ENCODE measurements around the gene IL33. TPM values are rescaled to one million over a fixed set of nuclear protein-coding genes. Genes with fewer than 3 reads are reported as not detected.
A peak's percentile ranks its signal among the peaks of the same experiment; 100 is the strongest.

Gene IL33
- total RNA-seq, 1 experiment from 2014 or later: not detected

GRCh38 chr9:6272229-6272598 lies 56.6 kb downstream of the IL33 start:
- no peak overlapping the region for H2AFZ ChIP-seq (ENCODE audit: low read length)

GRCh38 chr9:6277417-6277816 lies 61.8 kb downstream of the IL33 start:
- no peaks in the 10 kb centered on the region for H3K79me2 ChIP-seq (ENCODE audit: low read length)
- H3K4me2 ChIP-seq (ENCODE audit: low read depth, low read length, poor library complexity, severe bottlenecking): no peak overlapping the region
- DNase-seq: no peak
- no peak overlapping the region for H2AFZ ChIP-seq (ENCODE audit: low read length)
- no peaks in the 10 kb centered on the region for H3K9me2 ChIP-seq (replicated peaks; ENCODE audit: insufficient read depth, low read length)
- no peaks in the 10 kb centered on the region for H3K4me1 ChIP-seq (ENCODE audit: low read length)
- no peaks in the 10 kb centered on the region for H3K36me3 ChIP-seq (ENCODE audit: insufficient read depth, low read length)
- H3K4me3 ChIP-seq (ENCODE audit: low read length): no peak overlapping the region
- no peaks in the 10 kb centered on the region for H3K9me3 ChIP-seq (ENCODE audit: low read length)
- H3K27me3 ChIP-seq (ENCODE audit: low read length): no peaks in the 10 kb centered on the region
- no peak overlapping the region for H3K9ac ChIP-seq (ENCODE audit: low read length)
- H3K27ac ChIP-seq (ENCODE audit: low read length): no peak overlapping the region
- H4K20me1 ChIP-seq (ENCODE audit: insufficient read depth, low read depth, low read length): no peaks in the 10 kb centered on the region

More at GRCh38 chr9:6272229-6272598, 56.6 kb downstream of the IL33 start:
- no peak for DNase-seq
- no peaks in the 10 kb centered on the region for H4K20me1 ChIP-seq (ENCODE audit: insufficient read depth, low read depth, low read length)
- H3K36me3 ChIP-seq (ENCODE audit: insufficient read depth, low read length): no peaks in the 10 kb centered on the region
- H3K9me2 ChIP-seq (replicated peaks; ENCODE audit: insufficient read depth, low read length): no peaks in the 10 kb centered on the region
- H3K27ac ChIP-seq (ENCODE audit: low read length): no peak overlapping the region
- no peaks in the 10 kb centered on the region for H3K4me1 ChIP-seq (ENCODE audit: low read length)
- no peaks in the 10 kb centered on the region for H3K9me3 ChIP-seq (ENCODE audit: low read length)
- no peak overlapping the region for H3K4me2 ChIP-seq (ENCODE audit: low read depth, low read length, poor library complexity, severe bottlenecking)
- H3K4me3 ChIP-seq (ENCODE audit: low read length): no peak overlapping the region
- H3K27me3 ChIP-seq (ENCODE audit: low read length): no peaks in the 10 kb centered on the region
- no peak overlapping the region for H3K9ac ChIP-seq (ENCODE audit: low read length)
- no peaks in the 10 kb centered on the region for H3K79me2 ChIP-seq (ENCODE audit: low read length)

GRCh38 chr9:6301858-6302257 lies 86.3 kb downstream of the IL33 start:
- no peaks in the 10 kb centered on the region for H3K4me1 ChIP-seq (ENCODE audit: low read length)
- no peaks in the 10 kb centered on the region for H3K27me3 ChIP-seq (ENCODE audit: low read length)
- H2AFZ ChIP-seq (ENCODE audit: low read length): no peak overlapping the region
- H3K9ac ChIP-seq (ENCODE audit: low read length): no peak overlapping the region
- DNase-seq: no peak
- H3K27ac ChIP-seq (ENCODE audit: low read length): no peak overlapping the region
- H4K20me1 ChIP-seq (ENCODE audit: insufficient read depth, low read depth, low read length): no peaks in the 10 kb centered on the region
- H3K79me2 ChIP-seq (ENCODE audit: low read length): no peaks in the 10 kb centered on the region
- H3K4me3 ChIP-seq (ENCODE audit: low read length): no peak overlapping the region
- H3K9me3 ChIP-seq (ENCODE audit: low read length): no peaks in the 10 kb centered on the region
- no peak overlapping the region for H3K4me2 ChIP-seq (ENCODE audit: low read depth, low read length, poor library complexity, severe bottlenecking)
- H3K36me3 ChIP-seq (ENCODE audit: insufficient read depth, low read length): no peaks in the 10 kb centered on the region
- no peaks in the 10 kb centered on the region for H3K9me2 ChIP-seq (replicated peaks; ENCODE audit: insufficient read depth, low read length)

GRCh38 chr9:6302417-6302816 lies 86.8 kb downstream of the IL33 start:
- no peak overlapping the region for H3K27ac ChIP-seq (ENCODE audit: low read length)
- no peaks in the 10 kb centered on the region for H3K9me2 ChIP-seq (replicated peaks; ENCODE audit: insufficient read depth, low read length)
- H3K4me3 ChIP-seq (ENCODE audit: low read length): no peak overlapping the region
- no peak overlapping the region for H3K4me2 ChIP-seq (ENCODE audit: low read depth, low read length, poor library complexity, severe bottlenecking)
- H3K9me3 ChIP-seq (ENCODE audit: low read length): no peaks in the 10 kb centered on the region
- no peaks in the 10 kb centered on the region for H3K36me3 ChIP-seq (ENCODE audit: insufficient read depth, low read length)
- H3K27me3 ChIP-seq (ENCODE audit: low read length): no peaks in the 10 kb centered on the region
- no peaks in the 10 kb centered on the region for H4K20me1 ChIP-seq (ENCODE audit: insufficient read depth, low read depth, low read length)
- H3K9ac ChIP-seq (ENCODE audit: low read length): no peak overlapping the region
- no peaks in the 10 kb centered on the region for H3K79me2 ChIP-seq (ENCODE audit: low read length)
- H3K4me1 ChIP-seq (ENCODE audit: low read length): no peaks in the 10 kb centered on the region
- no peak for DNase-seq
- no peak overlapping the region for H2AFZ ChIP-seq (ENCODE audit: low read length)

- DNase-seq: no peak
- Histone ChIP-seq H3K4me3 (ENCODE audit: low read length) (no peak overlapping the region), H3K27me3 (ENCODE audit: low read length) (no peaks in the 10 kb centered on the region), H3K9ac (ENCODE audit: low read length) (no peak overlapping the region), H3K79me2 (ENCODE audit: low read length) (no peaks in the 10 kb centered on the region), H4K20me1 (ENCODE audit: insufficient read depth, low read depth, low read length) (no peaks in the 10 kb centered on the region), H2AFZ (ENCODE audit: low read length) (no peak overlapping the region), H3K4me1 (ENCODE audit: low read length) (no peaks in the 10 kb centered on the region), H3K27ac (ENCODE audit: low read length) (no peak overlapping the region), H3K9me2 (replicated peaks; ENCODE audit: insufficient read depth, low read length) (no peaks in the 10 kb centered on the region), H3K36me3 (ENCODE audit: insufficient read depth, low read length) (no peaks in the 10 kb centered on the region), H3K9me3 (ENCODE audit: low read length) (no peaks in the 10 kb centered on the region), H3K4me2 (ENCODE audit: low read depth, low read length, poor library complexity, severe bottlenecking) (no peak overlapping the region)
These were observed 88.6 kb downstream of the IL33 start for GRCh38 chr9:6304232-6304631.

- Histone ChIP-seq H3K4me1 (ENCODE audit: low read length) (no peaks in the 10 kb centered on the region), H3K36me3 (ENCODE audit: insufficient read depth, low read length) (no peaks in the 10 kb centered on the region), H3K4me2 (ENCODE audit: low read depth, low read length, poor library complexity, severe bottlenecking) (no peak overlapping the region), H3K27ac (ENCODE audit: low read length) (no peak overlapping the region), H3K9me2 (replicated peaks; ENCODE audit: insufficient read depth, low read length) (no peaks in the 10 kb centered on the region), H3K9ac (ENCODE audit: low read length) (no peak overlapping the region), H3K9me3 (ENCODE audit: low read length) (no peaks in the 10 kb centered on the region), H3K4me3 (ENCODE audit: low read length) (no peak overlapping the region), H2AFZ (ENCODE audit: low read length) (no peak overlapping the region), H4K20me1 (ENCODE audit: insufficient read depth, low read depth, low read length) (no peaks in the 10 kb centered on the region), H3K27me3 (ENCODE audit: low read length) (no peaks in the 10 kb centered on the region), H3K79me2 (ENCODE audit: low read length) (no peaks in the 10 kb centered on the region)
- peak; percentile 68 for DNase-seq
These were observed 90.5 kb downstream of the IL33 start for GRCh38 chr9:6305954-6306563.

Other genes with a start within 250 kb of the IL33 start
- 16.8 and 21.0 TPM in 2 replicates for gene RANBP6, start 200.2 kb upstream of the IL33 start, total RNA-seq (2014; rRNA removed; shearing (Covaris generic); ENCODE audit: low replicate concordance)
- gene TPD52L3, start 112.6 kb downstream of the IL33 start, total RNA-seq (2014; rRNA removed; shearing (Covaris generic); ENCODE audit: low replicate concordance): not detected in 2 replicates
- 45.4 and 85.5 TPM in 2 replicates for gene UHRF2, start 197.4 kb downstream of the IL33 start, total RNA-seq (2014; rRNA removed; shearing (Covaris generic); ENCODE audit: low replicate concordance)

All from Karpas-422 (cell line).